ENCODE data around the gene LAMA3.
"Not testable (repeated sequence)": the region's sequence is repeated elsewhere in the genome, so short reads cannot be mapped to it uniquely, and the experiment has no call there.

The LAMA3 gene

DNA sequence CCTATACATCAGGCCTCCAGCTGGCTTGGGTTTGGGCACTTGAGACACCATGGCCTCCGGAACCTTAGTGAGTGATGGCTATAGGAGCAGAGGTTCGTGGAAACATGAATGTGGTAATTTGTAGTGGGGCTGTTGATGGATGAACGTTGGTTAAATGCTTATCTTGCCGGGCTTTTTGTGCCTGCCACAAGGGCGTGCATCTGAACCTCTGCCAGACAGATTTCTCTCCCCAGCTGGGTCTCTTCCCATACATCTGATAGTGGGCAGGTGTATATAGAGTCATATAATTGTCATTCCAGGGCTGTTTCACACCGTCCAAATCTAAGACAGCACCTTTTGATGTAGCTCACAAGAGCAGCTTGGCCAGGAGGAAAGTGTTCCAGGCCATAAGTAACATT, 14.7 kb downstream of the LAMA3 start:
- H3K27me3 ChIP-seq (ENCODE audit: control insufficient read depth in 1 of 2, insufficient read depth in 2 of 2, low read length in 2 of 2), result no peaks in the 10 kb centered on the region
- H3K9me3 ChIP-seq (ENCODE audit: control insufficient read depth in 1 of 2, low read length in 2 of 2), result peaks cover 5% of the 10 kb centered on the region in 2 donors
- H3K9ac ChIP-seq (ENCODE audit: low read depth in 1 of 2, low read length in 2 of 2), result no peak overlapping the region
- no peak overlapping the region for H3K4me3 ChIP-seq (ENCODE audit: low read depth in 1 of 2, low read length in 2 of 2)
- H3K4me1 ChIP-seq (ENCODE audit: control insufficient read depth in 1 of 2, insufficient read depth in 2 of 2, low read length in 2 of 2), result no peaks in the 10 kb centered on the region
- no peak overlapping the region for H3K27ac ChIP-seq (ENCODE audit: low read depth, low read length)
- H3K36me3 ChIP-seq (ENCODE audit: control insufficient read depth in 1 of 2, insufficient read depth in 2 of 2, low read length in 2 of 2), result no peaks in the 10 kb centered on the region

DNA sequence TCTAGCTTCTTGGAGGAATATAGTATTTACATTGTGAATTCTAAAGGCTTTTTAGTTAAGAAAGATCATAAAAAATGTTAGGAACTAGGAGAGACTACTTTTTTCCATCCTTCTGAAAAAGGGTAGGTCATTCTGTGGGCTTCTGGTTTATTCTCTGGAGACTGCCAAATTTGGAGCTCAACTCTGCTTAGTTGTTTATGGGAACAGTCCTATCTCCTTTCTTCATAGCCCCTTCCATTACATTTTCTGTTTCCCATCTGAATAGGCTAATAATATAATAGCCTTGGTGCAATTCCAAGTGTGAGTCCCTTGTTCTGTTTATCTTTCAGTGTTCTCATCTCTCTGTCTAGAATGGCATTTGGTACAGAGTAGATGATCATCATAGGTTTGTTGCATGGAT, 15.6 kb downstream of the LAMA3 start:
- H3K36me3 ChIP-seq (ENCODE audit: control insufficient read depth in 1 of 2, insufficient read depth in 2 of 2, low read length in 2 of 2), result no peaks in the 10 kb centered on the region
- H3K27me3 ChIP-seq (ENCODE audit: control insufficient read depth in 1 of 2, insufficient read depth in 2 of 2, low read length in 2 of 2), result no peaks in the 10 kb centered on the region
- no peak overlapping the region for H3K9ac ChIP-seq (ENCODE audit: low read depth in 1 of 2, low read length in 2 of 2)
- H3K4me1 ChIP-seq (ENCODE audit: control insufficient read depth in 1 of 2, insufficient read depth in 2 of 2, low read length in 2 of 2), result no peaks in the 10 kb centered on the region
- H3K4me3 ChIP-seq (ENCODE audit: low read depth in 1 of 2, low read length in 2 of 2), result no peak overlapping the region
- no peak overlapping the region for H3K27ac ChIP-seq (ENCODE audit: low read depth, low read length)
- H3K9me3 ChIP-seq (ENCODE audit: control insufficient read depth in 1 of 2, low read length in 2 of 2), result peaks cover 5% of the 10 kb centered on the region in 2 donors

DNA sequence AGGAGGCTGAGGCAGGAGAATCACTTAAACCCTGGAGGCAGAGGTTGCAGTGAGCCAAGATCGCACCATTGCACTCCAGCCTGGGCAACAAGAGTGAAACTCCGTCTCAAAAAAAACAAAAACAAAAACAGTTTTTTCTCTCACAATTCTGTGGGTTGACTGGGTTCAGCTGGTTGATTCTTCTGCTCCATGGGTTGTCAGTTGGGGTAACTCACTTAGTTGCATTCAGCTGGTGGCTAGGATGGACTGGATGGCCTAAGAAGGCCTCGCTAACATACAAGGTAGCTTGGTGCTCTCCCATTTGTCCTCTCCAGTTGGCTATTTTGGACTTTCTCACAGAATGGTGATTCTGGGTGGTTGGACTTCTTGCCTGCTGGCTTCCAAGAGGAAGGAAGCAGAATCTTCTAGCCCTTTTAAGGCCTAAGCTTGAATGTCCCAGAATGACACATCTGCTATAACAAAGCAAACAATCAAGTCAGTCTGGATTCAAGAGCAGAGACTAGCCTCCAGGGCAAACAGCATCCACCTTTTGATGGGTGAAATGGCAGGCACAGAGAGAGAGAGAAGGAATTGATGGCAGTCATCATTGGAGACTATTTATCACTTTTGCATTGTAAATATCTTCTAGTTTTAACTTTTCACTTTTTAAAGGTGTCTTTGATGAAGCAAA, 17.9 kb downstream of the LAMA3 start:
- Histone ChIP-seq H3K9me3 (ENCODE audit: control insufficient read depth in 1 of 2, low read length in 2 of 2) (peaks cover 5% of the 10 kb centered on the region in 2 donors), H3K27ac (ENCODE audit: low read depth, low read length) (no peak overlapping the region)

GRCh38 chr18:23710068-23710527, 20.8 kb downstream of the LAMA3 start:
- Histone ChIP-seq H3K36me3 (ENCODE audit: control insufficient read depth in 1 of 2, insufficient read depth in 2 of 2, low read length in 2 of 2) (no peaks in the 10 kb centered on the region), H3K4me1 (ENCODE audit: control insufficient read depth in 1 of 2, insufficient read depth in 2 of 2, low read length in 2 of 2) (peaks cover 0 to 4% of the 10 kb centered on the region in 2 donors), H3K27me3 (ENCODE audit: control insufficient read depth in 1 of 2, insufficient read depth in 2 of 2, low read length in 2 of 2) (no peaks in the 10 kb centered on the region), H3K9me3 (ENCODE audit: control insufficient read depth in 1 of 2, low read length in 2 of 2) (peaks cover 5% of the 10 kb centered on the region in 2 donors), H3K4me3 (ENCODE audit: low read depth in 1 of 2, low read length in 2 of 2) (no peak overlapping the region), H3K9ac (ENCODE audit: low read depth in 1 of 2, low read length in 2 of 2) (no peak overlapping the region), H3K27ac (ENCODE audit: low read depth, low read length) (no peak overlapping the region)

More for the DNA sequence above, 17.9 kb downstream of the LAMA3 start:
- H3K4me3 ChIP-seq (ENCODE audit: low read depth in 1 of 2, low read length in 2 of 2), result no peak overlapping the region
- H3K27me3 ChIP-seq (ENCODE audit: control insufficient read depth in 1 of 2, insufficient read depth in 2 of 2, low read length in 2 of 2), result no peaks in the 10 kb centered on the region
- H3K36me3 ChIP-seq (ENCODE audit: control insufficient read depth in 1 of 2, insufficient read depth in 2 of 2, low read length in 2 of 2), result no peaks in the 10 kb centered on the region
- peaks cover 0 to 4% of the 10 kb centered on the region in 2 donors for H3K4me1 ChIP-seq (ENCODE audit: control insufficient read depth in 1 of 2, insufficient read depth in 2 of 2, low read length in 2 of 2)
- no peak overlapping the region for H3K9ac ChIP-seq (ENCODE audit: low read depth in 1 of 2, low read length in 2 of 2)

GRCh38 chr18:23710946-23711345, 21.7 kb downstream of the LAMA3 start:
- Histone ChIP-seq H3K27ac (ENCODE audit: low read depth, low read length) (no peak overlapping the region), H3K36me3 (ENCODE audit: control insufficient read depth in 1 of 2, insufficient read depth in 2 of 2, low read length in 2 of 2) (no peaks in the 10 kb centered on the region), H3K27me3 (ENCODE audit: control insufficient read depth in 1 of 2, insufficient read depth in 2 of 2, low read length in 2 of 2) (no peaks in the 10 kb centered on the region), H3K9me3 (ENCODE audit: control insufficient read depth in 1 of 2, low read length in 2 of 2) (peaks cover 5% of the 10 kb centered on the region in 2 donors), H3K4me3 (ENCODE audit: low read depth in 1 of 2, low read length in 2 of 2) (no peak overlapping the region), H3K4me1 (ENCODE audit: control insufficient read depth in 1 of 2, insufficient read depth in 2 of 2, low read length in 2 of 2) (peaks cover 0 to 4% of the 10 kb centered on the region in 2 donors), H3K9ac (ENCODE audit: low read depth in 1 of 2, low read length in 2 of 2) (no peak overlapping the region)

GRCh38 chr18:23711426-23711825, 22.2 kb downstream of the LAMA3 start:
- no peak overlapping the region for H3K9ac ChIP-seq (ENCODE audit: low read depth in 1 of 2, low read length in 2 of 2)
- H3K9me3 ChIP-seq (ENCODE audit: control insufficient read depth in 1 of 2, low read length in 2 of 2), result peaks cover 5% of the 10 kb centered on the region in 2 donors
- no peaks in the 10 kb centered on the region for H3K36me3 ChIP-seq (ENCODE audit: control insufficient read depth in 1 of 2, insufficient read depth in 2 of 2, low read length in 2 of 2)
- H3K27me3 ChIP-seq (ENCODE audit: control insufficient read depth in 1 of 2, insufficient read depth in 2 of 2, low read length in 2 of 2), result no peaks in the 10 kb centered on the region
- H3K4me3 ChIP-seq (ENCODE audit: low read depth in 1 of 2, low read length in 2 of 2), result no peak overlapping the region
- peaks cover 0 to 4% of the 10 kb centered on the region in 2 donors for H3K4me1 ChIP-seq (ENCODE audit: control insufficient read depth in 1 of 2, insufficient read depth in 2 of 2, low read length in 2 of 2)
- H3K27ac ChIP-seq (ENCODE audit: low read depth, low read length), result no peak overlapping the region

DNA sequence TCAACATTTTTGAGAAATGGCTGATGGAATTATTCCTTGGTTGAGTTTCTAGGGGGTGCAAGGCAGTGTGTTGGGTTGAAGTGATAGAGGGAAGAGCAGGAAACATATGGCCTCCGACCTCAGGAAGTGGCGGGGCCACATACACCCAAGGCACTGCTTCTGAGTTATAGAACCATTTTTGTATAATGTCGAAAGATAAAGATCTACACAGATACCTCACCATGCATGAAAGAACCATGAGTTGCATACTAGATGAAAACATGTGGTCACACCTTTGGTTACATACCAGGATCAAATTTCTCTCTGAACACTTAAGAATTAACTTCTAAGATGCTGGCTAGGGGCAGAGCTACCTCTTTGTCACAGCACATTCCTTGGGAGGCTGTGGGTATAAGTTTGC, 23.2 kb downstream of the LAMA3 start:
- H3K4me3 ChIP-seq (ENCODE audit: low read depth in 1 of 2, low read length in 2 of 2), result no peak overlapping the region
- H3K36me3 ChIP-seq (ENCODE audit: control insufficient read depth in 1 of 2, insufficient read depth in 2 of 2, low read length in 2 of 2), result no peaks in the 10 kb centered on the region
- peaks cover 0 to 4% of the 10 kb centered on the region in 2 donors for H3K4me1 ChIP-seq (ENCODE audit: control insufficient read depth in 1 of 2, insufficient read depth in 2 of 2, low read length in 2 of 2)
- no peak overlapping the region for H3K27ac ChIP-seq (ENCODE audit: low read depth, low read length)
- no peaks in the 10 kb centered on the region for H3K27me3 ChIP-seq (ENCODE audit: control insufficient read depth in 1 of 2, insufficient read depth in 2 of 2, low read length in 2 of 2)
- no peak overlapping the region for H3K9ac ChIP-seq (ENCODE audit: low read depth in 1 of 2, low read length in 2 of 2)
- no peaks in the 10 kb centered on the region for H3K9me3 ChIP-seq (ENCODE audit: control insufficient read depth in 1 of 2, low read length in 2 of 2)

DNA sequence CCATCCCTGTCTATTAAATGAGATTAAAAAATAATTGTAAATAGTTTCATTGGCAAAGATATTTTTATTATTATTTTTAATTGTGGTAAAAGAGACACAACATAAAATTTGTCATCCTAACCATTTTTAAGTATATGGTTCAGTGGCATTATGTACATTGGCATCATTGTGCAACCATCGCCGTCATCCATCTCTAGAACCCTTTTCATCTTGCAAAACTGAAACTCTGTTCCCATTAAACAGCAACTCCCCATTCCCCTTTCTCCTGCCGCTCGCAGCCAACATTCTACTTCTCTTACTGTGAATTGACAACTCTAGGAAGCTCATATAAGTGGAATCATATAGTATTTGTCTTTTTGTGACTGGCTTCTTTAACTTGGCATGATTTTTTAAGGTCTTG, 25.3 kb downstream of the LAMA3 start:
- no peak overlapping the region for H3K27ac ChIP-seq (ENCODE audit: low read depth, low read length)
- no peaks in the 10 kb centered on the region for H3K36me3 ChIP-seq (ENCODE audit: control insufficient read depth in 1 of 2, insufficient read depth in 2 of 2, low read length in 2 of 2)
- no peak overlapping the region for H3K4me3 ChIP-seq (ENCODE audit: low read depth in 1 of 2, low read length in 2 of 2)
- H3K9me3 ChIP-seq (ENCODE audit: control insufficient read depth in 1 of 2, low read length in 2 of 2), result no peaks in the 10 kb centered on the region
- H3K9ac ChIP-seq (ENCODE audit: low read depth in 1 of 2, low read length in 2 of 2), result no peak overlapping the region
- H3K27me3 ChIP-seq (ENCODE audit: control insufficient read depth in 1 of 2, insufficient read depth in 2 of 2, low read length in 2 of 2), result no peaks in the 10 kb centered on the region
- peaks cover 0 to 4% of the 10 kb centered on the region in 2 donors for H3K4me1 ChIP-seq (ENCODE audit: control insufficient read depth in 1 of 2, insufficient read depth in 2 of 2, low read length in 2 of 2)

GRCh38 chr18:23716079-23716478, 26.8 kb downstream of the LAMA3 start:
- H3K4me3 ChIP-seq (ENCODE audit: low read depth in 1 of 2, low read length in 2 of 2); H3K9ac ChIP-seq (ENCODE audit: low read depth in 1 of 2, low read length in 2 of 2); H3K27ac ChIP-seq (ENCODE audit: low read depth, low read length); H3K4me1 ChIP-seq (ENCODE audit: control insufficient read depth in 1 of 2, insufficient read depth in 2 of 2, low read length in 2 of 2); H3K9me3 ChIP-seq (ENCODE audit: control insufficient read depth in 1 of 2, low read length in 2 of 2); H3K36me3 ChIP-seq (ENCODE audit: control insufficient read depth in 1 of 2, insufficient read depth in 2 of 2, low read length in 2 of 2); H3K27me3 ChIP-seq (ENCODE audit: control insufficient read depth in 1 of 2, insufficient read depth in 2 of 2, low read length in 2 of 2): not testable (repeated sequence)

DNA sequence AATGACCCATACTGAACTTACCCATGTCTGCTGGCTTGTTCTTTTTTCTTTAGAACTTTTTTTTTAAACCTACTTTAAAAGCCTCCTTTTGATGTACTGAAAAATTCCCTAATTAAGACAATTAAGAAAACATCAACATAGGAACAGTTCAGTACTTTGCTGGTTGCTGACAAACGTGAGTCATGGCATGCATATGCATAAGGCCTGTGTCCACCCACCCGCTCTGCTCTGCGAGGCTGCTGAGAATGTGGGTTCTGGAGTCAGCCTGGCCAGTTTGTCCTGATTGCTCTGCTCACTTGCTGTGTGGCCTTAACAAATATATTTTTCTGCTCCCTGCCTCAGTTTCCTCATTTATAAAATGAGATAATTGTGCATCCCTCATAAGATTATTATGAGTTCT, 27.3 kb downstream of the LAMA3 start:
- Histone ChIP-seq H3K27ac (ENCODE audit: low read depth, low read length) (no peak overlapping the region), H3K9ac (ENCODE audit: low read depth in 1 of 2, low read length in 2 of 2) (no peak overlapping the region), H3K27me3 (ENCODE audit: control insufficient read depth in 1 of 2, insufficient read depth in 2 of 2, low read length in 2 of 2) (no peaks in the 10 kb centered on the region)

More for the DNA sequence above, 27.3 kb downstream of the LAMA3 start:
- Histone ChIP-seq H3K9me3 (ENCODE audit: control insufficient read depth in 1 of 2, low read length in 2 of 2) (no peaks in the 10 kb centered on the region), H3K36me3 (ENCODE audit: control insufficient read depth in 1 of 2, insufficient read depth in 2 of 2, low read length in 2 of 2) (no peaks in the 10 kb centered on the region), H3K4me3 (ENCODE audit: low read depth in 1 of 2, low read length in 2 of 2) (no peak overlapping the region), H3K4me1 (ENCODE audit: control insufficient read depth in 1 of 2, insufficient read depth in 2 of 2, low read length in 2 of 2) (peaks cover under 1 to 1% of the 10 kb centered on the region in 2 donors)

Data from duodenal mucosa (tissue), 2 donors.